ENCODE results near the gene TMOD2.

GRCh38 chr15:51768018-51768417 lies 16.6 kb downstream of the TMOD2 start:
- no peak for TF ChIP-seq CTCF (IDR thresholded peaks at IDR 0.05; ENCODE audit: low read length)
- TF ChIP-seq EZH2 (optimal IDR thresholded peaks at IDR 0.05; ENCODE audit: low read depth, low read length) = no peak

All from MM.1S (cell line).